GM18868 (cell line): ENCODE measurements around the gene C7.
"Not testable (repeated sequence)": the region's sequence is repeated elsewhere in the genome, so short reads cannot be mapped to it uniquely, and the experiment has no call there.

Source experiments
- ATAC-seq: cut with Tn5 transposase; IDR thresholded peaks from one replicate; pipeline ENCODE4 v1.9.1; 2021; ENCODE audit warnings: mild to moderate bottlenecking, moderate library complexity; ENCODE audit not compliant: unreplicated experiment

Gene C7

DNA sequence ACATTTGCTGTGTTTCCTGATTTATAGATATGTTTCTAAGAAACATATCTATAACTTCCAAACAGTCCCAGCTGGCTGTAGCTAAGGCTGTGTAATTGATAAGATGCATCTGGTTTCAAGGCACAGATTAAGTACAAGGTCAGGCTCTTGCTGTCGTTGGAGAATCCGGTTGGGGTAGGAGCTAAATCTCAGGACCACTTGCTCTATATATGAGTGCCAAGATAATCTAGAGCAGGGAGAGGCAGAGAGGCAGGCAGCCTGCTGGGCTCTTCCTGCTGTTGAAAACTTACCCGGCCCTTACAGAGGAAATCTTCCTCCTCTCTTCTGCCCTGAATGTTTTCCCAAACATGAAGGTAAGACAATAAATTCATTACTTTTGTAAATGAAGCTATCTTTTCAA is at the start of gene C7:
C7 (plus strand) TSS at position 234 of the 400 bp plus-strand sequence; CDS start at position 348, 114 bp downstream.
- no peak for ATAC-seq

DNA sequence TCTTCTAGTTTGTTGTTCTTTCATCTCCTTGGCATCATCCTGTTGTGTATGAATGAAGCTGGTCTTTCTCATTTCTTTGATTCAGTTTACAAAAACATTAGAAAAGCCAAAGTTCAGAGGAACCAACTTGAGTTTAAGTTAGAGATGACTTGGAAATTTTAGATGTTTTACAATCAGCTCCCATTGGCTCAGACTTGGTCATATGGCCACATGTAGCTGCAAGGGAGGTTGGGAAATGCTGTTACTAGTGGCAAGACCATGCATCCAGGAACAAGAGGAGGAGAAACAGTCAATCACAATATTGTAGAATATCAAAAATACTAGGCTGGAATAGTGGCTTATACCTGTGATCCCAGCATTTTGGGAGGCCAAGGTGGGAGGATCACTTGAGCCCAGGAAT is 48.6 kb upstream of the C7 start:
- ATAC-seq: no peak

DNA sequence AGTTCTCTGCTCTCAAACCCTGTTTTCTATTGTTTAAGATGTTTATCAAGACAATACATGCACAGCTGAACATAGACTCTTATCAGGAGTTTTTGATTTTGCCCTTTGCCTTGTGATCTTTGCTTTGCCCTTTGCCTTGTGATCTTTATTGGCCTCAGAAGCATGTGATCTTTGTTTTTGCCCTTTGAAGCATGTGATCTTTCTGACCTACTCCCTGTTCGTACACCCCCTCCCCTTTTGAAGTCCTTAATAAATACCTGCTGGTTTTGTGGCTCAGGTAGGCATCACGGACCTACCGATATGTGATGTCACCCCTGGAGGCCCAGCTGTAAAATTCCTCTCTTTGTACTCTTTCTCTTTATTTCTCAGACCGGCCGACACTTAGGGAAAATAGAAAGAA is 44.3 kb upstream of the C7 start:
- ATAC-seq: not testable (repeated sequence)

DNA sequence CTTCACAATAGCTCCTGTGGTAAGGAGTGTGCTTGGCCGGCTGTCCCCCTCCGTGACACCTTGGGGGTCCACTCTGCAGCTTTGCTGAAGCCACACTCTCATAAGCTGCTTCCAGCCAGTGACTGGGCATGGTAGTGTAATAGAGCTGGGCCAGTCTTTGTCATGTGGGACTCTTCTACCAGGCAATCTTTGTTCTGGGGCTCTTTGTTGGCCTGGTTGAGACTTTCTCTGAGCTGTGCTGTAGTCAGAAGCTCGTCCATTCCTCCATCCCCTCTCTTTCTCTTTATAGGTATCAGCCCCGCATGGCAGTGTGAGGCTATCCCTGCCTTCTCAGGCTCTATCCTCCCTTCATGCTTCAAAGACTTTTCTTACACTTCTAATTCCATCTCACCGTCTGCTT is 42.5 kb upstream of the C7 start:
- ATAC-seq: no peak

DNA sequence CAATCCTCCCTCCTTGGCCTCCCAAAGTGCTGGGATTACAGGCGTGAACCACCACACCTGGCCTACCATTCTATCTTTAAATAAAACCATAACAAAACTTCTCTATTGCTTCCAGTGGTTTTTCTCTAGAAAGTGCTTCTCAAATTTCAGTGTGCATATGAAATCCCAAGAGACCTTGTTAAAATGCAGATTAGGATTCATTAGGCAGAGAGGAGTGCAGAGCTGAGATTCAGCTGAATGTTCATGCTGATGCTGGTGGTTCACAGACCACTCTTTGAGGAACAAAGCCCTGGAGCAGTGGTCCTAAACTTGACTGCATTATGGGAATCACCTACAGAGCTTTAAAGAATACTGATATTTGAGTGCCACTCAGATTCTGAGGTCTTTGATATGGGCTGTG is 39.9 kb upstream of the C7 start:
- ATAC-seq: no peak

DNA sequence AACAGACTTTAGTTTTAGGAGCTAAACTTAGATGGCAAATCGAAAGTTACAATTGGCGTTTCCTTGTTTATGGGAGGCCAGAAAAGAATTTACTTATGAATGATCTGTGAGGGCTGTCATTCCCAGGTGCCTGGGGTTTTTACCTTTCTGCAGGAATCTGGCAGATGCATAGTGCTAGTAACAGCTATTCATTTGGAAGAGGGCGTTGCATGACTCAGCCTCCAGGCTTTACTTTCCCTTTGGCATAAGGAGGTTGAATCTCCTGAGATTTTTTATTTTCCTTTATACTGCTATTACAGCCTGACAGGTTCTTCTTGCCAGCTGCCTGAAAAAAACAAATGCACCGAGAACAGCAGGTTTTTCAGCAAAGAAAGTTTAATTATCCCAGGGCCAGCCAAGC is 38.1 kb upstream of the C7 start:
- no peak for ATAC-seq

DNA sequence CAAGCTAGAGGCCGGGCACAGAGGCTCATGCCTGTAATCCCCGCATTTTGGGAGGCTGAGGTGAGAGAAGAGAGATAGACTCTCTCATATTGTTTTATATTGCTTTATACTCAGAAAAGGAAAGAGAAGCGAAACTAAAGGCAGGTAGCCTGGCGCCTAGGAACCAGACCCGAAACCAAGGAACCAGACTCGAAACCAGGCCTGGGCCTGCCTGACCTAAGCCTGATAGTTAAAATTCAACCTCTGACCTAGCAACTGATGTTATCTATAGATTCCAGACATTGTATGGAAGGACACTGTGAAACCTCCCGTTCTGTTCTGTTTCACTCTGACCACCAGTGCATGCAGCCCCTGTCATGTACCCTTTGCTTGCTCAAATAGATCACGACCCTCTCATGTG is 37.0 kb upstream of the C7 start:
- ATAC-seq: not testable (repeated sequence)

DNA sequence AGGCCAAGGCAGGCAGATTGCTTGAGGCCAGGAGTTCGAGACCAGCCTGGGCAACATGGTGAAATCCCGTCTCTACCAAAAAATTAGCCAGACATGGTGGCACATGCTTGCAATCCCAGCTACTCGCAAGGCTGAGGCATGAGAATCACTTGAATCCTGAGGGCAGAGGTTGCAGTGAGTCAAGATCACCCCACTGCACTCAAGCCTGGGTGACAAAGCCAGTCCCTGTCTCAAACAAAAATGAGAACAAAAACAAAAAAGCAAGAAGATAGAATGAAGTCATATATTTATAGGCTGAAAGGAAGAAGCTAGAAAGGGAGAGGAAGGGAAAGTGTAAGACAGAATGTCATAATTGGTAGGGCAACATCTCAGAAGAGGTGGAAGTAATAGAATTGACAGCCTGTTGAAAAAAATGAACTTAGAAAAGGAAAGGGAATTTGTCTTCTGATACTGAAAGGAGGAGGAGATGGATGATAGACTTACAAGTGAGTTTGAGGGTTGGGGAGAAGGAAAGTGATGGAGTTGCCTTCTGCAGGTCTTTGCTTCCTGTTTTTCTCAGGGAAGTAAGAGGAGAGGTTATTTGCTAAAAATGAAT is 35.9 kb upstream of the C7 start:
- ATAC-seq: no peak

DNA sequence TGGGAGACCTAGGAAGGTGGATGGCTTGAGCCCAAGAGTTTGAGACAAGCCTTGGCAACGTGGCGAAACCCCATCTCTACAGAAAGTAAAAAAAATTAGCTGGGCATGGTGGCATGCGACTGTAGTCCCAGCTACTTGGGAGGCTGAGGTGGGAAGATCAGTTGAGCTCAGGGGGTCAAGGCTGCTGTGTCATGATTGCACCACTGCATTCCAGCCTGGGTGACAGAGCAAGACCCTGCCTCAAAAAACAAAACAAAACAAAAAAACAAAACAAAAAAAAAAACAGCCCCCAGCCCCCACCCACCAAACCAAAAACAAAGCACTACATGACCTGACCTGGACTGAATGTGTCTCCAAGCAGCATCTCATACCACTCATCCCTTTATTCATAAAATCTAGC is 33.3 kb upstream of the C7 start:
- ATAC-seq: no peak

DNA sequence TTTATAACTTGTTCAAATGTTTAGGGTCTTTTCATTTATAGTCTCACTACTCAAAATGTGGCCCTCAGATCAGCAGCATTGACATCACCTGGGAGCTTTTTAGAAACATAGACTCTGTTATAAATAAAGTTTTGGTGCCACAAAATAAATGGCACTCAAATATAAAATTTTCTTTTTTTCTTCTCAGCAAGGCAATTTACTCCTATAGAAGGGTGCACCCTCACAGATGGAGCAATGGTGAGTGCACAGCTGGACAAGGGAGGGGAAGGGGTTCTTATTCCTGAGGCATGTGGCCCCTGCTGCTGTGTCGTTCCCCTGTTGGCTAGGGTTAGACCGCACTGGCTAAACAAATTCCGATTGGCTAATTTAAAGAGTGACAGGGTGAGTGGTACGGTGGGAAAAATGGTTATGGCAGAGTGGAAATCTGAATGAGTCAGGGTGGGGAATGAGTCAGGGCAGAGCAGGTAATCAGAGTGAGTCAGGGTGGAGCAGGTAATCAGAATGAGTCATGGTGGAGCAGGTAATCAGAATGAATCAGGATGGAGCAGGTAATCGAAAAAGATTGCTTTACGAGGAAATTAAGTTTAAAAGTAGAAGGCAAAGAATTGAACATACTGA is 31.8 kb upstream of the C7 start:
- no peak for ATAC-seq

DNA sequence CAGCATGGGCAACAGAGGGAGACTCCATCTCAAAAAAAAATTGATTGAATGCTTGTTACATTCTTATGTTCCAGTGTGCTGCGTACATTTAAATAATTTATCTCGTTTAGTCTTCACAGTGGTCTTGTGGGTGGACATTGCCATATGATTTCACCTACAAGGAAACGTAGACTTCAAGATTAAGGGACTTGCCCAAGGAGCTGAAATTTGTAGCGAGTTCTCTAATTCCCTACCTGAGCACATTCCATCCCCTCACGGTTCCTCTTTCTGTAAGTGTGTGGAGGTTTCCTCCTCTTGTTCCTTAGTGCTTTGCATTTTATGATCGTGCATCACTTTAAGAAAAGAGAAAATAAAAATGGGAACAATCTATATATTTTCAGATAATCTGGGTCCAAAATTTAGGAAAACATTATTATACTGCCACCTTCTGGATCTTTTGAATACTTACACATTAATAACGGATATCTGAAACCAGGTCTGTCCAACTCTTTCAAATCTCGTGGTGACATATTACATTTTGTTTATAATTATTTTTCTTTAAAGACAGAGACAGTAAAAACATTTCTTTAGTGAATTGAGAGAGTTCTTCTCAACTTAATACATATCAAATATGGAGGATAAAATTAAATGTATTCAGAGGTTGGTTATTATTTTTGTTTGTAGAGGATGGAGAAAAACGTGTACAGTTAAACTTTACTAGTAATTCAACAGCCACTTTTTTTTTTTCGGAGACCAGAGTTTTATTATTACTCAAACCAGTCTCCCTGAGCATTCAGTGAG is 29.9 kb upstream of the C7 start:
- ATAC-seq: peak; percentile 70

DNA sequence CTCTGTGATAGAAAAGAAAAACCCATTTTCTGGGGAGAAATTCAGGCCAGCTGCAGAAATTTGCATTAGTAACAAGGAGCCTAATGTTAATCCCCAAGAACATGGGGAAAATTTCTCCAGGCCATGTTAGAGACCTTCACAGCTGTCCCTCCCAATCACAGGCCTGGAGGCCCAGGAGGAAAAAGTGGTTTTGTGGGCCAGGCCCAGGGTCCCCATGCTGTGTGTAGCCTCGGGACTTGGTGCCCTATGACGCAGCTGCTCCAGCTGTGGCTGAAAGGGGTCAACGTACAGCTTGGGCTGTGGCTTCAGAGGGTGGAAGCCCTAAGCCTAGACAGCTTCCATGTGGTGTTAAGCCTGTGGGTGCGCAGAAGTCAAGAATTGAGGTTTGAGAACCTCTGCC is 27.0 kb upstream of the C7 start:
- no peak for ATAC-seq

DNA sequence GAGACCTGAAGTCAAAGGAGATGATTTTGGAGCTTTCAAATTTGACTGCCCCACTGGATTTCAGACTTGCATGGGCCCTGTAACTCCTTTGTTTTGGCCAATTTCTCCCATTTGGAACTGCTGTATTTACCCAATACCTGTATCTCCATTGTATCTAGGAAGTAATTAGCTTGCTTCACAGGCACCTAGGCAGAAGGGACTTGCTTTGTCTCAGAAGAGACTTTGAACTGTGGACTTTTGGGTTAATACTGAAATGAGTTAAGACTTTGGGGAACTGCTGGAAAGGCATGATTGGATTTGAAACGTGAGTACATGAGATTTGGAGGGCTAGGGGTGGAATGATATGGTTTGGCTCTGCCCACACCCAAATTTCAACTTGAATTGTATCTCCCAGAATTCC is 26.2 kb upstream of the C7 start:
- ATAC-seq: not testable (repeated sequence)

DNA sequence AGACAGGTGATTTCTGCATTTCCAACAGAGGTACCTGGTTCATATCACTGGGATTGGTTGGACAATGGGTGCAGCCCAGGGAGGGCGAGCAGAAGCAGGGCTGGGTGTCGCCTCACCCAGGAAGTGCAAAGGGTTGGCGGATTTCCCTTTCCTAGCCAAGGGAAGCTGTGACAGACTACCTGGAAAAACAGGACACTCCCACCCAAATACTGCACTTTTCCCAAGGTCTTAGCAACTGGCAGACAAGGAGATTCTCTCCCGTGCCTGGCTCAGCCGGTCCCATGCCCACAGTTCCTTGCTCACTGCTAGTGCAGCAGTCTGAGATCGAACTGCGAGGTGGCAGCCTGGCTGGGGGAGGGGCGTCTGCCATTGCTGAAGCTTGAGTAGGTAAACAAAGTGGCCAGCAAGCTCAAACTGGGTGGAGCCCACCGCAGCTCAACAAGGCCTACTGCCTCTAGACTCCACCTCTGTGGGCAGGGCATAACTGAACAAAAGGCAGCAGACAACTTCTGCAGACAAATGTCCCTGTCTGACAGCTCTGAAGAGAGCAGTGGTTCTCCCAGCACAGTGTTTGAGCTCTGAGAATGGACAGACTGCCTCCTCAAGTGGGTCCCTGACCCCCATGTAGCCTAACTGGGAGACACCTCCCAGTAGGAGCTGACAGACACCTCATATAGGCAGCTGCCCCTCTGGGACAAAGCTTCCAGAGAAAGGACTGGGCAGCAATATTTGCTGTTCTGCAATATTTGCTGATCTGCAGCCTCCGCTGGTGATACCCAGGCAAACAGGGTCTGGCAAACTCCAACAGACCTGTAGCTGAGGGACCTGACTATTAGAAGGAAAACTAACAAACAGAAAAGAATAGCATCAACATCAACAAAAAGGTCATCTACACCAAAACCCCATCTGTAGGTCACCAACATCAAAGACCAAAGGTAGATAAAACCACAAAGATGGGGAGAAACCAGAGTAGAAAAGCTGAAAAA is 13.6 kb upstream of the C7 start:
- ATAC-seq: not testable (repeated sequence)

DNA sequence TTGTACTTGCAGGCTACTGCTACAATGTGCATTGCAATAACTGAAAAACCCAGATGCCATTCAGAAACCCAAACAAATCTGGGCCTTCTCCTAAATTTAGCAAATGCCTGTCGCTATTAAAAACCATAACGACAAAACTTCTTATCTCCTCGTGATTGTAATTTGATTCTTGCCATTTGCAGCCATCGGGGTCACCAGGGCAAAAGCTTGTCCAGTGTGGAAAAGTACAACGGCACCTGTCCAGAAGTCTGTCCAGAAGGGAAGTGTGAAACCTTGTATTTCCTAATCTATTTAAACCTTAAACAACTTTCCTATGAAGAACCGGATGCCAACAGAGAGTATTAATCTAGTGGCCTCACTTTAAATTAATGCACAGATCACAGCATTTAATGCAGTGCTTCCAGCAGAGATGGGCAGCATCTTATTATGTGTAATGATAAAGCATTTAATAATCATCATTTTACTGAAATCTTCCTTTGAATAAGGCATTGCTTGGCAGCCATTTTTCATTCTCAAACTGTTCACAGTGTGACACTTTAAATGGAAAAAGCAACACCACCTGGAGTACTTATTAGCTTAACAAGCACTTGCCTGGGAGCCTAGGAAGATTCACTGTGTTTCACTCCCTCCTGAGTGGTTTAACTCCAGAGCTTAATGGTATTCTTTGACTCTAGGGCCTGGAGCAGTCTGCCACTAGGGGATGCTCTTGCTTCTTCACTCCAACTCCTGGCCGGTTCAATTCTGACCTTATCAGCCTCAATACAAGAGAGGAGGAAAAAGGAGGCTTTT is 4.9 kb upstream of the C7 start:
- ATAC-seq: peak; percentile 91

DNA sequence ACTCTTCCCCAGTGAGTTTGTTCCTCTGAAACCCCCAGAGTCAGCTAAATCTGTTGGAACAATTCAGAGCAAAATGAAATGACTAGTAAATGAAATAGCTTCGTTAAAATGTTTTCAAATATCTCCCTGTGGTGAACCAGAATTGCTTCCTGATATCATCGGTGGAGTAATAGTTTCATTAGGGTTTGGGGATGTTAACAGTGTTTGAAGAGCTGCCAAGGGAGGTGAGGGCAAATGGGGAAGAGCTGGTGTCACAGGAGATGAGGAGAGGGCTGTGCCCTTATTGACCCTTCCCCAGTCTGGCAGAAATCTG is 4.3 kb upstream of the C7 start:
- no peak for ATAC-seq

DNA sequence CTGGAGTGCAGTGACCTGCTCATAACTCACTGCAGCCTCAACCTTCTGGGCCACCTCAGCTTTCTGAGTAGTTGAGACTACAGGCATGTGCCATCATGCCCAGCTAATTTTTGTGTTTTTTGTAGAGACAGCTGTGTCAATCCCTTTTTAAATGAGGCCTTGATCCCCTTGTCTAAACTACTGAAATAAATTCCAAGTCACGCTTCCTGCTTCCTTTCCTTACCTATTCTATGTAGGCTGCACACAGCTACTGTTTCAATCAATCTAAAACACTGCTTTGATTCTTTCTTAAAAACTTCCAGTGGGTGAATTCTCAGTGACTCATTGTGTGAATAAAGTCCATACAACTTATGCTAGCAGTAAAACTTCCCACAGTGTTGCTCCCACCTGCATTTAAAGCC is 2.9 kb upstream of the C7 start:
- ATAC-seq: no peak

DNA sequence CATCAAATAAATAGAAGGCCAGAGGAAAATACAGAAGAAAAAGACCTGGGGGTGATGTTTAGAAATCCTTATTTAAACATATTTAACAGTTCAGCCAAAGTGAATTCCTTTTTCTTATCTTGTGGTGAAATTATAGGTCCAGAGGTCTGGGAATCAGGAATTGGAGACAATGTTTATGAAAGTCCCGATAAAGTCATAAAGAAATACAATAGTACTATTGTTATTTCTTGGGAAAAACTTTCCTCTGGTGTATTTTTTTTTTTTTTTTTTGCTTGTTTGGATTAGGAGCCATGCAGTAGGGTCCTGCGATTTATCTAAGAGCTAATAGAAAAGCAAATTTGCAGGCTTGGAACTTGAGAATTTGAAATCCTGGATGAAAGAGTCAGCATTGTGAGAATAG is 426 bp downstream of the C7 start:
- ATAC-seq: no peak

DNA sequence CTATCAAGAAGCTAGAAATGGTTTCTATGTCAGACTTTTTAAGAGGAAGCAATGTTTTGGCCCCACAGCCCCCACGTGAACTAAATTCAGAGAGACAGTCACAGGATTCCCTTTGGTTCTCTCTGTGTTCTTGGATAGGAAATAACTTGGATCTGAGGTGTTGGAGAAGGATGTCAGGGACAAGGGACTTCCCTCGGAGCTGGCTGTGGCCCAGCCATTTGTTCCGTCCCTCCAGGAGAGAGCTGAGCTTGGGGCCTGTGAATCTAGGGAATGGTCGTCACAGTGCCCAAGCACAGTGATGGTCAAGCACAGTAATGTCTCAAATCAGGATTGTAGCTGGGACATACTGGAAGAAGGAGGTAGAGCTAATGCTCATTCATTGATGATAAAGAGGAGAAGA is 2.0 kb downstream of the C7 start:
- ATAC-seq: no peak

DNA sequence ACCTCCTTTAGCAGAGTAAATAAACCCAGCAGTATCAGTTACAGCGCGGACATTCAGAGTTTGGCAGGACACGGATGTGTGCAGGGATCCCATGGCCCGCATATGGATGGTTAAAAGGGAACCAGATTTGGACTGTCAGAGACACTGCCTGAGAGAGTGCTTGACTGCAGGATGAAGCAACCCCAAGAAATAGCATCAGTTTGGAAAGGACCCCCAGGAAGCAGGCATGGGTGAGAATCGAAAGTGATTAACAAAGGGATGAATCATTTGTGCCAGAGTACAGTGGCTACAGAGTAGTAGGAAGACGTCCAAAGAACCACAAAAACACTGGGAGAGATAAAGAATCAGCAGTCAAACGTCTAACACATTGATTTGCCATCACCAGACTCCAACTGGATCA is 5.5 kb downstream of the C7 start:
- no peak for ATAC-seq
